ENCODE data around the gene FGF10.

The FGF10 gene

DNA sequence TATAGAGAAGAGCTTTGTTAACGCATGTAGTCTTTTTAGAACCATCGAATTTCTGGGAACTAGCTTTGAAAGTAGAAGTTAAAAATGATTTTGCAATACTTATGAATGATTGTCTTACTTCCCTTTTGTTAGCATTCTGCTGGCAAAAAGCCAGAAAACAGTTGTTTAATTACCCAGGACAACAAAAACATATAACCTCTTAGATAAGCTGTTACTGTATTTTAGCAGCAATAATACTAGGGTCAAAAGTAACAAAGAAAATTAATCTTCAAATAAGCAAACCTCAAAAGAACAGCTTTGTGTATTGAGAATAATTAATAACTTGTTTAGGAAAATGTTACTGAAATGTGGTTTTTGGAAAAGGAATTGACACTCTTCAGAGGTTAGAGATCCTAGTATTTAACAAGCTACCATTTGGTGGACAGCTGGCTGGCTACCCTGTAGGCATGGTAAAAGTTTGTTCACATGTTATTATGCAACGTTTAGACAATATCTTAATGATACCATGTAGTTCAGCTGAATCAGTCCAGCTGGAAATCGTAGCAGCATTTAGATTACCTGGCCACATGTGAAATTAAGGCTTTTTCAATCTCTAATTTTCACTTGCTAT is 3.8 kb downstream of the FGF10 start:
- Histone ChIP-seq H3K4me3 (ENCODE audit: low read depth, low read length) (no peak overlapping the region), H3K4me1 (no peaks in the 10 kb centered on the region), H3K27me3 (peaks cover 35% of the 10 kb centered on the region), H3K9me3 (no peaks in the 10 kb centered on the region), H3K36me3 (no peaks in the 10 kb centered on the region)
- no peak for DNase-seq
- TF ChIP-seq, protein P1, sequence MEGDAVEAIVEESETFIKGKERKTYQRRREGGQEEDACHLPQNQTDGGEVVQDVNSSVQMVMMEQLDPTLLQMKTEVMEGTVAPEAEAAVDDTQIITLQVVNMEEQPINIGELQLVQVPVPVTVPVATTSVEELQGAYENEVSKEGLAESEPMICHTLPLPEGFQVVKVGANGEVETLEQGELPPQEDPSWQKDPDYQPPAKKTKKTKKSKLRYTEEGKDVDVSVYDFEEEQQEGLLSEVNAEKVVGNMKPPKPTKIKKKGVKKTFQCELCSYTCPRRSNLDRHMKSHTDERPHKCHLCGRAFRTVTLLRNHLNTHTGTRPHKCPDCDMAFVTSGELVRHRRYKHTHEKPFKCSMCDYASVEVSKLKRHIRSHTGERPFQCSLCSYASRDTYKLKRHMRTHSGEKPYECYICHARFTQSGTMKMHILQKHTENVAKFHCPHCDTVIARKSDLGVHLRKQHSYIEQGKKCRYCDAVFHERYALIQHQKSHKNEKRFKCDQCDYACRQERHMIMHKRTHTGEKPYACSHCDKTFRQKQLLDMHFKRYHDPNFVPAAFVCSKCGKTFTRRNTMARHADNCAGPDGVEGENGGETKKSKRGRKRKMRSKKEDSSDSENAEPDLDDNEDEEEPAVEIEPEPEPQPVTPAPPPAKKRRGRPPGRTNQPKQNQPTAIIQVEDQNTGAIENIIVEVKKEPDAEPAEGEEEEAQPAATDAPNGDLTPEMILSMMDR (IDR thresholded peaks at IDR 0.05; ENCODE audit: low read depth, low read length): no peak

DNA sequence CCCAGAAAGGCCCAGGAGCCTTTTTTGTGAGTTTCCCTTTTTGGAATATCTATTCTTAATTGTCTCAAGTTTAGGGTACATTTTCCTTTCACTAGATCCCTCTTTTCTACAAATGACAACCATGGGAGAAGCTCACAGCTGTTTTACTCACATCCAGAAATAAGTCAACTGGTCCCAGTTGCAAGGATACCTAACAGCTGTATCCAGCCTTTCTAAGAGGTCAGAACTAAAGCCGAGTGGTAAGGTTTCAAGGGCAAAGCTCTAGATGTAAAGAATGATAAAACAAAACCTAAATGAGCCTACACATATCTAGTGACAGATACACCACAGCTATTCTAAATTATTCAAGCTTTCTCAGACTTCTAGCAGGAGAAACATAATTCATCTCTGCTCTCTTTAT is 4.4 kb downstream of the FGF10 start:
- Histone ChIP-seq H3K4me3 (ENCODE audit: low read depth, low read length) (no peak overlapping the region), H3K9me3 (no peaks in the 10 kb centered on the region), H3K27me3 (peaks cover 29% of the 10 kb centered on the region), H3K4me1 (no peaks in the 10 kb centered on the region), H3K36me3 (no peaks in the 10 kb centered on the region)
- TF ChIP-seq, protein P1 (IDR thresholded peaks at IDR 0.05; ENCODE audit: low read depth, low read length): no peak
- no peak for DNase-seq

DNA sequence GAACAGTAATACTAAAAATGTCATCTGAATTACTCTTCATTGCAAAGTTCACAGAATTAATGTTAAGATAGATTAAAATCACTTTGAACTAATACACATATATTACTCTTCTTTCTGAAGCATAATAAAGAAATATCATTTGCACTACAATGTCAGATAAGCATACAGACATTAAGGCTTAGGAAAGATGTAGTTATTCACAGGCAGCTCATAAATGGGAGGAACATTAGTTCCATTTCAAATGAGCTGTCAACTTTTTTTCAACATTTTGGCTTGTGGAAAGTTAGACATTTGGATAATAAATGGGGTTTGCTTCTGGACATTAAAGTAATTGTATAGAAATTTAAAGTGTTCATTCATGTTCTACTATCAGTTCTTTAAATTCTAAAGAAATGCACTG is 6.3 kb downstream of the FGF10 start:
- H3K36me3 ChIP-seq: no peaks in the 10 kb centered on the region
- TF ChIP-seq, protein P1 (IDR thresholded peaks at IDR 0.05; ENCODE audit: low read depth, low read length): no peak
- no peaks in the 10 kb centered on the region for H3K4me1 ChIP-seq
- DNase-seq: no peak
- no peaks in the 10 kb centered on the region for H3K9me3 ChIP-seq
- H3K4me3 ChIP-seq (ENCODE audit: low read depth, low read length): no peak overlapping the region
- H3K27me3 ChIP-seq: peaks cover 11% of the 10 kb centered on the region

DNA sequence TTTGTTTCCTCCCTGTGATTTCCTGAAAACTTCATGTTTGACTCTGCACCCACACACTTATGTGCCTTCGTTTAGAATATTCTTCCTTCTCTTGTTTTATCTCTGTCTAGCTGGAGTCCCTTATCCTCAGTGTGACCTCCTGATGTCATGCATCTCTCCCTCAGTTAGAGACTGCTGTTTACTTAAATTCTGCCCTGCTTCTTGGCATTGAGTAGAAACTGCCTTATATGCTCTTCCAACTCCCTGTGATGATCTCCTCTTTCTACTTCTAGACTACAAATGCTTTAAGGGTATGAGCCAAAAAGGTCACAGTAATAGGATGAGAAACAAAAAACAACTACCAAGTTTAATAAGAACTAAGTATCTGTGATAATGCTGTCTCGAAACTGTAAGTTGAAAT is 12.2 kb downstream of the FGF10 start:
- Histone ChIP-seq H3K36me3 (no peaks in the 10 kb centered on the region), H3K27me3 (no peaks in the 10 kb centered on the region), H3K4me3 (ENCODE audit: low read depth, low read length) (no peak overlapping the region), H3K9me3 (no peaks in the 10 kb centered on the region), H3K4me1 (no peaks in the 10 kb centered on the region)
- TF ChIP-seq, protein P1 (IDR thresholded peaks at IDR 0.05; ENCODE audit: low read depth, low read length): no peak
- no peak for DNase-seq

DNA sequence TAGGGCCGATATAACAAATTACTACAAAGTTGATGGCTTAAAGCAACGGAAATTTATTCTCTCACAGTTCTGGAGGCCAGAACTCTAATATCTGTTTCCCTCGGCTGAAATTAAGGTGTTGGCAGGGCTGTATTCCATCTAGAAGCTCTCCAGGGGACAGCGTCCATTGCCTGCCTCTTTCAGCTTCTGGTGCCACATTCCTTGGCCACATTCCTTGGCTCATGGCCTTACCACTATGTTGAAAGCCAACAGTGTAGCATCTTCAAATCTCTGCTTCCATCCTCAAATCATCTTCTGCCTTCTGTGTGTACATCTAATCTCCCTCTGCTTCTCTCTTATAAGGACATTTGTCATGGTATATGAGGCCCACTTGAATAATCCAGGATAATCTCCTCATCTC is 17.2 kb downstream of the FGF10 start:
- Histone ChIP-seq H3K36me3 (no peaks in the 10 kb centered on the region), H3K4me1 (no peaks in the 10 kb centered on the region), H3K27me3 (no peaks in the 10 kb centered on the region), H3K4me3 (ENCODE audit: low read depth, low read length) (no peak overlapping the region), H3K9me3 (no peaks in the 10 kb centered on the region)
- no peak for DNase-seq
- TF ChIP-seq, protein P1 (IDR thresholded peaks at IDR 0.05; ENCODE audit: low read depth, low read length): no peak

DNA sequence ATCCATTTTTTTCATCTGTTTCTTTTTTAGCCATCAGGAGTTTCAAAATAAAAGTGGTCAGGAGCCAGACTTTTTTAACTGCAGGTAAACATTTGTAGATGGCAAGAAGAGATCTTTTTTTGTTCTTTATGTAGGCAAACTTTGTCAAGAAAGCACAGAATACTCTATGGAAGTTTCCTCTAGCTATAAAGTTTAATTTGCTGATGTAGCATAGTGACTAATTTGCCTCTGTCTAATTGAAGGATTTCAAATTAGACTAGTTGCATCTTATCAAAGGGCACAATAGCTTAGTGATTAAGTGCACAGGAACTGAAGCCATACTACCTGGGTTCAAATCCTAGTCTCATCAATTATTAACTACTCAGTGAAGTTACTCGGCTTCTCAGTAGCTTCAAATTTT is 22.0 kb downstream of the FGF10 start:
- no peaks in the 10 kb centered on the region for H3K36me3 ChIP-seq
- no peak overlapping the region for H3K4me3 ChIP-seq (ENCODE audit: low read depth, low read length)
- no peaks in the 10 kb centered on the region for H3K9me3 ChIP-seq
- TF ChIP-seq, protein P1 (IDR thresholded peaks at IDR 0.05; ENCODE audit: low read depth, low read length): no peak
- DNase-seq: no peak
- no peaks in the 10 kb centered on the region for H3K27me3 ChIP-seq
- H3K4me1 ChIP-seq: no peaks in the 10 kb centered on the region
